Stimulated activated naive CD8-positive, alpha-beta T cell treated with anti-CD3 and anti-CD28 coated beads, Interleukin-15, Interleukin-2, amounts not matched to agents 100 U/mL and 50 U/mL, for 24 hours (primary cell): ENCODE data around the gene APOD.
A peak's percentile ranks its signal among the peaks of the same experiment; 100 is the strongest.
"Not testable (repeated sequence)": the region's sequence is repeated elsewhere in the genome, so short reads cannot be mapped to it uniquely, and the experiment has no call there.

Source experiments
- ATAC-seq: fragments of 150-1000 bp; cut with Tn5 transposase; one replicate; pipeline ENCODE4 v1.10.0; 2021
- DNase-seq: peaks from one replicate; pipeline ENCODE4 v3.0.0; 2021

The APOD gene

DNA sequence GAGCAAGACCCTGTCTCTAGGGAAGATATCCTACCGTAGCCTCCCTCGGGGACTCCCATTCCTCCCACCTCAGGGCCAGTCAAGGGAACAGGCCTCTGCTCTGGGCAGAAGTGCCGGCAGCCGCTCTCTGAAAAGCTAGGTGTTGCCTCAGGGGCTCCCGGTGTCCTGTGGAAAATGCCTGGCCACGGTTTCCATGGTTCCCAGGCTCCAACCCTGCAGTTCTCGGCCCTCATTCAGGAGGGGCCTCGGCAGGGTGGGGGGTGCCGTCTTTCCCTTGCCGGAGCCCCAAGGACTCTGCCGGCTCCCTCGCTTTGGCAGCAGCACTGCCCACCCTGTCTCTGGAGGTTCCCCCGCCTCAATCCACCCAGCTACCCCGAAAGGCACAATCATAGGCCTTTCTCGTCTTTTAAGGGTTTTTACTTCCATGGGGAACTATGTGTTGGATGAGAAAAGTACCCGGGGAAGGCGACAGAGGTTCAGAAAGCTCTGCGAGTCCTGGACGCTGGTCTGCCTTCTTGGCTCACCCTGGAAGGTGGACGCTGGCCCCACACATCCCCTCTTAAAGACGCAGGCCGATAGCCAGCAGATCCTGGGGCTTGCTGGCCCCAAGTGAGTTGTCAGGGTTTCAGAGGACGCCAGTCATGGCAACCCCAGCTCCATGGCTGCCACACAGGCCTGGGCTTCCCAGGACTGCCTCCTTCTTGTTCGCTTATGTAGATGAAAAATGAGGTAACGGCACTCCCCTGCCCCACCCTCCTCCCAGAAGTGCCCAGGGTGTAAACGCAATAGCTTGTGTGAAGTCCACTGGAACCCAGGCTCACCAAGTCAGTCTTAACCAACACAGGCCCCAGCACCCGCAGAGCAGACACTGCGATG lies 34.3 kb upstream of the APOD start:
- not testable (repeated sequence) for ATAC-seq, DNase-seq

DNA sequence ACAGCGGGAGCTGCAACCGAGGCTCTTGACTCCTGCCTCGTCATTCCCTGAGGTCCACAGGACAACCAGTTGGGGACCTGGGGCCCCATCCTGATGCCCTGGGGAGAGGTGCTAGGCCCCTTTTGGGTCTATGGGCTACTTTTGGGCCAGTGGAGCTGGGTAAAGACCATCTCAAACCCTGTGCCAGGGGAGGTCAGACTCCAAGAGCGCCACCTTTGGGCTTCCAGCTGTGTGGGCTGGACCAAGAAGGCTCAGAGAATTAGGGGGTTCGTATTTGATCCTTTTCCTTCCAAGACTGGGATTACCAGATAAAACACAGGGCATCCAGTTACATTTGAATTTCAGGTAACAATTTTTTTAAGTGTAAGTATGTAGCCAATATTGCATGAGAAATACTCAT lies 33.4 kb upstream of the APOD start:
- not testable (repeated sequence) for DNase-seq, ATAC-seq

DNA sequence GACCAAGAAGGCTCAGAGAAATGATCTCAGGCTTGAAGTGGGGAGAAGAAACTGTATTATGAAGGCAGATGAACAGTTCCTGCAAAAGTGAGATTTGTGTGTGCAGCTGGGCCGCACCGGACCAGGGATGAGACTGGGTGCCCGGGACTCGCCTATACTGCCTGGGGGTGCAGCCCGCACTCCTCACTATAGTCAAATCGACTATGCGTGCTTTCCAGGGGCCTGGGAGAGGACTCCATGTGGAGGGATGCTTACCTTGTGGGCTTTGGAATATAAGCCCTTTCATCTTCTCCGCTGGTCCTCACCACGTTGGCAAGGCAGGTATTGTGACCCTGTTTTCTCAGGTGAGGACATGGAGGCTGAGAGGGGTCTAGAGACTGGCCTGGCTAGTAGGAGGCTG lies 32.9 kb upstream of the APOD start:
- DNase-seq = no peak
- no peak for ATAC-seq

GRCh38 chr3:195615952-195616537 lies 32.3 kb upstream of the APOD start:
- ATAC-seq, DNase-seq: not testable (repeated sequence)

DNA sequence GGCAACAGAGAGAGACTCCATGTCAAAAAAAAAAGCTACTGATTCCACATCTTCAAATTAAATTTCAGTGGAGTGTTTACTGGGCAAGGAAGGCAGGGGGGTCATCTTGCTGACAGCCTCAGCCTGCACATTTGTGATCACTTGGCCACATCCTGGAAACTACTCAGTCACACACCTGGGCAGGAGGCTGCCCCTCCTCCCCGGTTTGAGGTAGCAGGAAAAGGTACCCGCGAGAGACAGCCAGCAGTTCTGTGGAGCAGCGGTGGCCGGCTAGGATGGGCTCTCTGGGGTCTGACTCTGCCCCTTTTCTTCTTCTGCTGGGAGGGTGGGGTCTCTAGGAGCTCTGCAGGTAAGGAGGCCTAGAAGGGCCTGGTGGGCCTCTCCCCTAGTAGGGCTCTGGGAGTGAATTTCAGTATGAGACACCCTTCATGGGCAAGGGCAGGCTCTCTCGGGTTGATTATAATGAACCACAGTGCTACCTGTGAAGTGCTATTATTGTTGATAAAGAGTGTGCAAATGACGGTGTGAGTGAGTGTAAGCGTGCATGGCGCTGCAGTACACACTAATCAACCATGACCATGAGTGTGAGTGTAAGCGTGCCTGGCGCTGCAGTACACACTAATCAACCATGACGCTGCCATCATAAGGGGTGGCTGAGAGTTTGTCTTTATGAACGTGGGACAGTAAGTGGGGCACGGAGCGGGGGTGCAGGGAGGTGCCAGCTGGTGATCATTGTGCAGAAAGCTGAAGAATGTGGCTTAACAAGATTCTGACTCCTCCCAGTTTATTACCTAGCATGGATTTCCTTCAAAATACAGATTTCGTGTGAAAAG lies 31.1 kb upstream of the APOD start:
- DNase-seq = not testable (repeated sequence)
- peak; percentile 25 for ATAC-seq

- ATAC-seq = no peak
- DNase-seq = no peak
Measured at GRCh38 chr3:195613468-195614069, 29.8 kb upstream of the APOD start.

DNA sequence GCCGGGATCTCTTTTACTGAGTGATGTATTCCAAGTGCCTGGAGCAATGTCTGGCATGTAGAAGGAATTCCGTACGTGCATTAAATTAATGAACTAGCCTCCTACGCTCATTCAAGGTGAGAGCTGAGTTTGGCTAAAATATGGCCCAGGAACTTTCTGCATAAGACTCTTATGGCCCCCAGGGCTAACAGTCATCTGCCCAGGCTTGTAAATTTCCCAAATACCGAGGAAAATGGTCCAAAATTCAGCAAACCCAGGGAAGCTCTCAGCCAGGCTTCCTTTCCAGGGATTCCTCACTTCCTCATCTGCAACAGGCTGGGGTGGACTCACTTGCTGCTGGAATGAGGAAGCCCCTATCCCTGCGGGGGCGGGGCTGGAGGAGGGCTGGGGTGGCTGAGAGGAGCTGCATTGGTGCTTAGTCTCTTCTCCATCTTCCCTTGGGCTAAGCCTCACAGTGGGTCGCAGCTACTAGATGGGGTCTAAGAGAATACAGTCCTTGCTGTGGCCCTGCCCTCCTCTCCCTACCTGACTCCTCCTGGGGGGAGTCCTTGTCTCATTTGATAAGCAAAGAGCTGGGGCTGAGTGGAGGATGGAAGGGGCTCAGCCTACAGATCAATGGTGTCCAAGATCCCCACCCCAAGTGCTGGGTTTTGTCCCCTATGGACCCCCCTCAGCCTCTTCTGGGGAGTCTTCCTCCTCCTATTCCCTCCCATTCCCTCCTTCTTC lies 28.5 kb upstream of the APOD start:
- ATAC-seq (no peak), DNase-seq (no peak)

GRCh38 chr3:195609229-195609628 lies 25.5 kb upstream of the APOD start:
- ATAC-seq = peak; percentile 94
- no peak for DNase-seq

- not testable (repeated sequence) for DNase-seq, ATAC-seq
Measured at GRCh38 chr3:195601785-195602184, 18.0 kb upstream of the APOD start.

GRCh38 chr3:195601382-195601781 lies 17.6 kb upstream of the APOD start:
- DNase-seq = no peak
- ATAC-seq = no peak

DNA sequence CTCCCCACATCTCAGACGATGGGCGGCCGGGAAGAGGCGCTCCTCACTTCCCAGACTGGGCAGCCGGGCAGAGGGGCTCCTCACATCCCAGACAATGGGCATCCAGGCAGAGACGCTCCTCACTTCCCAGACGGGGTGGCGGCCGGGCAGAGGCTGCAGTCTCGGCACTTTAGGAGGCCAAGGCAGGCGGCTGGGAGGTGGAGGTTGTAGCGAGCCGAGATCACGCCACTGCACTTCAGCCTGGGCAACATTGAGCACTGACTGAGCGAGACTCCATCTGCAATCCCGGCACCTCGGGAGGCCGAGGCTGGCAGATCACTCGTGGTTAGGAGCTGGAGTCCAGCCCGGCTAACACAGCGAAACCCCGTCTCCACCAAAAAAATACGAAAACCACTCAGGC lies 16.2 kb upstream of the APOD start:
- not testable (repeated sequence) for ATAC-seq, DNase-seq

DNA sequence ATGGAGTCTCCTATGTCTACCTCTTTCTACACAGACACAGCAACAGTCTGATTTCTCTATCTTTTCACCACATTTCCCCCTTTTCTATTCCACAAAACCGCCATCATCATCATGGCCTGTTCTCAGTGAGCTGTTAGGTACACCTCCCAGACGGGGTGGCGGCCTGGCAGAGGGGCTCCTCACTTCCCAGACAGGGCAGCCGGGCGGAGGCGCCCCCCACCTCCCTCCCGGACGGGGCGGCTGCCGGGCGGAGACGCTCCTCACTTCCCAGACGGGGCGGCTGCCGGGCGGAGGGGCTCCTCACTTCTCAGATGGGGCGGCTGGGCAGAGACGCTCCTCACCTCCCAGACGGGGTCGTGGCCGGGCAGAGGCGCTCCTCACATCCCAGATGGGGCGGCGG lies 15.8 kb upstream of the APOD start:
- not testable (repeated sequence) for DNase-seq, ATAC-seq

DNA sequence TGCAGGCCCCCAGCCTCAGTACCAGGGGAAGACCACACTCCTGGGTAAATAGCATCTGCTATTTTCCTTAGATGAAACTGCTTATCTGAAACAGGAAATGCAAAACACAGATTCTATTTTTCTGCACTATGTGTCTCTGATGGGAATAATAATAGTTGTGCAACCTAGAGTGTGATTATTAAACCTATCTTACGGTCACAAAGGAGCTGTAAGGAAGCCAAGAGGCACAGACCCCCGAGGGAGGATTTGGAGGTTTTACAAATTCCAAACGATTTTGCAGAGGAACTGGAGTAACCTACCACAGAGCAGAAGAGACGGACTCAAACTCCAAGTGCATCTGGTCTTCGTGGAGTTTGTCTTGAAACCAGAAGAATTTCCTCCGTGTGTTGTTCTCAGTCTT lies 14.1 kb upstream of the APOD start:
- ATAC-seq = no peak
- no peak for DNase-seq

DNA sequence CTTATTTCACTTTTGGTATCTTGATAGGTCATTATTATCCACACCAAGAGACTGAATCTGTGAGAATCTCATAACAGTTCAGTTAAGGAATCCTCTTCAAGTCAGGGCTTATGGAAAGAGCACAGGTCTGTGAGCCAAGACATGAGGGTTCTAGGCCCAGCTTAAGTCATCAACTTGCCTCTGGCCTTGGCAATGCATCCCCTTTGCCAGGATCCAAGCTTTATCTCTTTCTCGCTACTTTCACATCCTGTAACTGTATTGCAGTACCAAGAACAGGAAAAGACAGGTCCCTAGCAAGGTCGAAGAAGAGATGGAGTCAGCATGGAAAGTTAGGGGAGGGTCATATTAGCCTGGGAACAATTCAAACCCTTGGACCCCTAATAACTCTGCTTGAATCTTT lies 13.5 kb upstream of the APOD start:
- ATAC-seq (no peak), DNase-seq (no peak)

GRCh38 chr3:195596765-195597171 lies 13.0 kb upstream of the APOD start:
- ATAC-seq (no peak), DNase-seq (no peak)

DNA sequence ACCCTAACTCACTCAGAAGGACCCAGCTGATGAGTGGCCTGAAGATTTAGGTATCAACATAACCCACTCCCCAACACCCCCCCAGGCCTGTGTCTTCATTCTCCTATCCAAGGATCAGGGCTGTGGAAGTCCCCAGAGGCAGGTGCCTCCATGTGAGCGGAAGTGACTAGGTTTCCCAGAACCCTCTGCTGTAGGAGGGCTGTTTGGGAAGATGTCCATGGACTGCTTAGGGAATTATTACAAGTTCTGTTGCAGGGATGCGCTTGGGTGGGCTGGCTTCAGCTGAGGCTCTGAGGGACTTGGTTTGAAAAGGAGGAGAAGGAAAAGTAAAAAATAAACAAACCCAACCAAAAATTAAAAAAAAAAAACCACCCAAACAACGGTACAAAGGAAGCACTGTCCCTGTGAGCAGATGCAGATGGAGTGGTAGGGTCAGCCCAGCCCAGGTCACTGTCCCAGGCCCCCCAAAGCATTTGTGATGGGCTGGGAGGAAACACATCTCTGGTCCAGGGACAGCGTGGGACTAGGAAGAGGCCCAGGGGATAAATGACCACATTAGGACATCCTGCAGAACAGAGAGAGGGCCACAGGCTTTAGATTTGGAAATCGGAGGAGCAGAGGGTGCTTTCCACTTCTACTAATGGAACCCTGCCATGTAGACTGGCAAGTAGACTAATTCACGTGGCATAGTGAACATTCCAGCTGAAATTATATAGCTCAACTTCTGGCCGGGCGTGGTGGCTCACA lies 12.2 kb upstream of the APOD start:
- no peak for DNase-seq
- ATAC-seq = no peak

DNA sequence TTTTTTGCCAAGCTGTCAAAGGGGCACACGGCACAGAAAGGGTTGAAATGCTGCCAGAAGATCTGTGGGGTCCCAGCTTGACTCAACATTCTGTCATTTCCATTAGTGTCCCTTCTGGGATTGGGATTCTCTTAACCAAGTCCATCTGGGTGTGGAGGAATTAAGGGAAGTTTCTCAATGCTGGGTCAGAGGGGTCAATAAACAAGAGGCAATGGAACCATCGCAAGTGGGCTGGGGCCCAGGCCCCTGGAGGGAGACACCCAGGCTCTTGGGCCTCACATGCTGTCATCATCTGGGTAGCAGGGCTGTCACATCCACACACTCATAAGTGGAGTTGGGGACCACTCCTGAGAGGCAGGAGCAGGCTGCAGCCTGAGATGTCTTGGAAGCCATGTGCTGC lies 8.1 kb upstream of the APOD start:
- no peak for ATAC-seq
- DNase-seq = no peak

GRCh38 chr3:195591220-195591619 lies 7.5 kb upstream of the APOD start:
- ATAC-seq = no peak
- no peak for DNase-seq

DNA sequence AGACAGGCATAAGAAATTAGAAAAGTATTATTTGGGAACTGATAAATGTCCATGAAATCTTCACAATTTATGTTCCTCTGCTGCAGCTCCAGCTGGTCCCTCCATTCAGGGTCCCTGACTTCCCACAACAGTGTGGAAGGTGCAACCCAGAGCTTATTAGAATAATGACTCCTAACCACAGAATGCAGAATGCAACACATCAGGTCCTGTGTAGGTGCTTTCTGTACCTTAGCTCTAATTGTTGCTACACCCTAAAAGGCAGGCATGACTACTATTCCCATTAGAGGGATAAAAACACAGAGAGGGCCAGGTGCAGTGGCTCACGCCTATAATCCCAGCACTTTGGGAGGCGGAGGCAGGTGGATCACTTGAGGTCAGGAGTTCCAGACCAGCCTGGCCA lies 6.6 kb upstream of the APOD start:
- DNase-seq, ATAC-seq: not testable (repeated sequence)

DNA sequence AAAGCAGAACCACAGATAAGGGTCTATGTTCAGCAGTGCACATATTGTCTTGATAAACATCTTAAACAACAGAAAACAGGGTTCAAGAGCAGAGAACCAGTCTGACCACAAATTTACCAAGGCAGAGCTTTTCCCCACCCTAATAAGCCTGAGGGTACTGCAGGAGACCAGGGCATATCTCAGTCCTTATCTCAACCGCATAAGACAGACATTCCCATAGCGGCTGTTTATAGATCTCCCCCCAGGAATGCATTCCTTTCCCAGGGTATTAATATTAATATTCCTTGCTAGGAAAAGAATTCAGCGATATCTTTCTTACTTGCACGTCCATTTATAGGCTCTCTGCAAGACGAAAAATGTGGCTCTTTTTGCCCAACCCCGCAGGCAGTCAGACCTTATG lies 6.1 kb upstream of the APOD start:
- DNase-seq, ATAC-seq: not testable (repeated sequence)

- ATAC-seq (peak; percentile 82), DNase-seq (peak; percentile 34)
Measured at GRCh38 chr3:195587824-195588223, 4.1 kb upstream of the APOD start.
